SK-N-SH treated with all-trans-retinoic acid at 6 μM for 48 hours (cell line): Measurements from ENCODE around the gene PSMA7.

Experiments
- ARNTL ChIP-seq: fragments of 450-650 bp; formaldehyde crosslinking; IDR thresholded peaks from 2 replicates; pipeline ENCODE4 v1.5.0; 2020; ENCODE audit warnings: low read depth, mild to moderate bottlenecking, moderate library complexity, borderline replicate concordance
- CSDC2 ChIP-seq: fragments of 250-450 bp; sonication (Bioruptor Pico); IDR thresholded peaks from 2 replicates; pipeline ENCODE4 v1.5.0; 2020; ENCODE audit warnings: mild to moderate bottlenecking, moderate library complexity
- ESRRG ChIP-seq: fragments of 250-450 bp; sonication (Bioruptor Pico); IDR thresholded peaks from 2 replicates; pipeline ENCODE4 v1.6.1; 2021; ENCODE audit warnings: mild to moderate bottlenecking
- ISL1 ChIP-seq: fragments of 250-450 bp; sonication (Bioruptor Pico); IDR thresholded peaks from 2 replicates; pipeline ENCODE4 v2.1.2; 2022; ENCODE audit warnings: mild to moderate bottlenecking, moderate library complexity
- PATZ1 ChIP-seq: fragments of 250-450 bp; sonication (Bioruptor Pico); IDR thresholded peaks from 2 replicates; pipeline ENCODE4 v1.8.0; 2020; ENCODE audit warnings: mild to moderate bottlenecking, moderate library complexity, borderline replicate concordance
- SNAI2 ChIP-seq: fragments of 250-450 bp; sonication (Bioruptor Pico); IDR thresholded peaks from 2 replicates; pipeline ENCODE4 v1.5.0; 2020; ENCODE audit warnings: mild to moderate bottlenecking, moderate library complexity
- TSHZ2 ChIP-seq: fragments of 250-450 bp; sonication (Bioruptor Pico); IDR thresholded peaks from 2 replicates; pipeline ENCODE4 v1.5.0; 2020; ENCODE audit warnings: mild to moderate bottlenecking, moderate library complexity
- ZFP3 ChIP-seq: fragments of 250-450 bp; sonication (Bioruptor Pico); IDR thresholded peaks from 2 replicates; pipeline ENCODE4 v1.5.0; 2020; ENCODE audit warnings: mild to moderate bottlenecking, moderate library complexity
- ZFP30 ChIP-seq: fragments of 450-650 bp; formaldehyde crosslinking; IDR thresholded peaks from 2 replicates; pipeline ENCODE4 v1.5.0; 2022; ENCODE audit warnings: mild to moderate bottlenecking, moderate library complexity

- no peak for TF ChIP-seq ARNTL (CRISPR knock-in tag)
- TF ChIP-seq CSDC2 (CRISPR knock-in tag), result no peak
- no peak for TF ChIP-seq SNAI2 (CRISPR knock-in tag)
- TF ChIP-seq ESRRG (CRISPR knock-in tag), result no peak
- TF ChIP-seq ISL1, result no peak
- TF ChIP-seq TSHZ2 (CRISPR knock-in tag), result no peak
- TF ChIP-seq PATZ1, result no peak
- TF ChIP-seq ZFP3 (CRISPR knock-in tag), result no peak
- TF ChIP-seq ZFP30 (CRISPR knock-in tag), result no peak
These were observed 38.6 kb upstream of the PSMA7 start for GRCh38 chr20:62181808-62182207.
